IPS-18a (cell line): Measurements from ENCODE around the gene PSMB8.

ENCODE experiments used
- H3K27ac ChIP-seq: one replicate; pipeline ENCODE4 v1.5.1; 2013; ENCODE audit warnings: low read length
- H3K27me3 ChIP-seq: one replicate; pipeline ENCODE4 v1.6.1; 2013; ENCODE audit warnings: mild to moderate bottlenecking, low read length; ENCODE audit not compliant: control insufficient read depth, insufficient read depth
- H3K36me3 ChIP-seq: one replicate; pipeline ENCODE4 v1.6.1; 2013; ENCODE audit warnings: low read depth, low read length; ENCODE audit not compliant: control insufficient read depth
- H3K4me1 ChIP-seq: one replicate; pipeline ENCODE4 v1.6.1; 2013; ENCODE audit warnings: low read depth, low read length; ENCODE audit not compliant: control insufficient read depth
- H3K4me3 ChIP-seq: one replicate; pipeline ENCODE4 v1.5.1; 2013; ENCODE audit warnings: low read length
- H3K9ac ChIP-seq: one replicate; pipeline ENCODE4 v1.6.1; 2013; ENCODE audit warnings: mild to moderate bottlenecking, low read length, moderate library complexity
- H3K9me3 ChIP-seq: one replicate; pipeline ENCODE4 v1.6.1; 2013; ENCODE audit warnings: low read depth, low read length; ENCODE audit not compliant: control insufficient read depth

Gene PSMB8

DNA sequence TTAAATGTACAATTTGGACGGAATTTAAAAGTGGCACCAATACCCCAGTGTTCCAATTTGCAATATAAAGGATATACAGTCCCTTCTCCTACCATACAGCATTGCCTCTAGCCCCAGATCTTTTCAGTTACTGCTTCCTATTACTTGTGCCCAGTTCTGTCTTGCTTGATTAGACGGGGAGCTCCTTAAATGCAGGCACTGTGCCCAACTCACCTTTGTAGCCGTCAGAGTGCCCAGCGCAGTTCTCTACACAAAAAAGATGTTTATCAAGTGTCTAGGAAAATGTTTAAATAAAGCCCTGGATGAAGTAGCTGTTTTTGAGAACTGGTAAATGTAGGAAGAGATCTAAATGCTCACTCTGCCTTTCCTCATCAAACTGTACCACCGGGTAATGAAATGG is 12.9 kb downstream of the PSMB8 start:
- Histone ChIP-seq H3K9me3 (no peaks in the 10 kb centered on the region), H3K4me3 (no peak overlapping the region), H3K36me3 (no peaks in the 10 kb centered on the region), H3K27me3 (no peaks in the 10 kb centered on the region), H3K4me1 (peaks cover 2% of the 10 kb centered on the region), H3K27ac (no peak overlapping the region), H3K9ac (no peak overlapping the region)

DNA sequence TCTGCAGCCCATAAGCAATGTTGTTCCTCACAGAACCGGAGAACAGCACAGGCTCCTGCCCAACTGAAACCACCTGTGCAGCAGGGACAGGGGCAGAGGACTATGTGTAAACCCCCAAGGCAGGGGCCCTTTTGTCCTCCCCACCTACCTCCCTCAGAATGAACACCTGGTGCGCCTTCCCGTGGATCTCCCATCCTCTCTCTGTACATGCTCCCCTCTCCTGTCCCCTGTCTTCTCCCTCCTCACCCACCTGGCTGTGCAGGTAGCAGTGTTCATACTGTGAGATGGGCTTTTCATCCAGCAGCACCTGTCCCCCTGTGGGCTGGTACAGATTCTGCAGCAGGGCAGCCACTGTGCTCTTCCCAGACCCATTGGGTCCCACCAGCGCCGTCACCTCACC is 13.8 kb downstream of the PSMB8 start:
- H3K9ac ChIP-seq = no peak overlapping the region
- H3K27me3 ChIP-seq = no peaks in the 10 kb centered on the region
- no peaks in the 10 kb centered on the region for H3K36me3 ChIP-seq
- H3K9me3 ChIP-seq = no peaks in the 10 kb centered on the region
- H3K4me3 ChIP-seq = no peak overlapping the region
- no peak overlapping the region for H3K27ac ChIP-seq
- H3K4me1 ChIP-seq = peaks cover 5% of the 10 kb centered on the region

DNA sequence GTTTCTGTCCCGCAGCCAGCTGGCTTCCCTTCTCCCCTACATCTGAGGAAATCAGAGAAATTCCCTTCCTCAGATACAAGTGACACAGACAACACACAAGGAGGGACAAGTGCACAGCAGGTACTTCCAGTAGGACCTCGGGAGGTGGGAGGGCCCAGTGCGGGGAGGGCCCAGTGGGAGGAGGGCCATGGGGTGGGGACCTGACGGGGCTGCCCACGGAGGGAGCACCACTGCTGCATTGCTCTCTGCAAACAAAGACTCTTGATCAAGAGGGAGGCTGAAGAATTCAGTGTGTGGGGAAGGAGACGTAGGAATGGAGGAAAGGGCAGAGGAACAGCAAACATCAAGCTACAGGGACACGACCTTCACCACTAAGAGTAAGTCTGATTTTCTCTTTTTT is 14.4 kb downstream of the PSMB8 start:
- H3K27ac ChIP-seq = no peak overlapping the region
- H3K9me3 ChIP-seq = no peaks in the 10 kb centered on the region
- H3K4me1 ChIP-seq = peaks cover 5% of the 10 kb centered on the region
- no peak overlapping the region for H3K9ac ChIP-seq
- H3K36me3 ChIP-seq = no peaks in the 10 kb centered on the region
- no peaks in the 10 kb centered on the region for H3K27me3 ChIP-seq
- H3K4me3 ChIP-seq = no peak overlapping the region

DNA sequence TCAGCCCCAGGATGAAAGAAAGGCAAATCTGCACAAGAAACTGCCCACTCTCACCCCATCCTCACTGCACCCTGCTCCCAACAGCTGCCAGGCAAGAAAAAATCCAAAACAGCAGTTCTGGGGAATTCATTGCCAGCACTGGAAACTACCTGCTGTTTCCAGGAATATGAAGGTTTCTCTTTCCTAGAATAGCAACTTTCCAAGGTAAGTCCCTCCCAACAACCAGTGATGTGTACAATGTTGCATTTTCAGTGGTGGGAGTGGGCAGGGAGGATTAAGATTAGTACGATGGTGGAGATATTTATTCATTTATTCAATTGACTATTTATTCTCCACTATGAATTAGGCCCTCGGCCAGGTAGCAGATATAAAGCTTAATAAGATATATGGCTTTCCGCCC is 16.8 kb downstream of the PSMB8 start:
- Histone ChIP-seq H3K36me3 (no peaks in the 10 kb centered on the region), H3K27ac (no peak overlapping the region), H3K27me3 (no peaks in the 10 kb centered on the region), H3K4me1 (peaks cover 5% of the 10 kb centered on the region), H3K9me3 (no peaks in the 10 kb centered on the region), H3K9ac (no peak overlapping the region), H3K4me3 (no peak overlapping the region)

DNA sequence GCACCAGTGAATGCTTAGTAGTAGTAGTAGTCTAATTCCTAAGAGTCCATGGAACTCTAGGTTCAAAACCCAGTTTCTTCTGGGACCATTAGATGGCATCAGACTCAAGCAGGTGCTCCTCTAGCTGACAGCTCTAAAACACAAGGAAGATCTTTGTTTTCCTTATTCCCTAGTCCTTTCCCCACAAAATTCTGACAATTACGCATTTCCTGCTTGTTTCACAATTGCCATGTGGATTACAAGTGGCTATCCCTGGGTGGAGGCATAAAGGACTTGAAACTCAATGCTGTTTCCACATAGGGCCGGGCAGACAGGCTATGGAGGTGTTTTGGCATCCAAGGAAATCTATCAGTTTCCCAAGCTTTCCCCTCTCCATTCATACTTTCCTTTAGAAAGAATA is 17.9 kb downstream of the PSMB8 start:
- H3K36me3 ChIP-seq = no peaks in the 10 kb centered on the region
- H3K27me3 ChIP-seq = no peaks in the 10 kb centered on the region
- no peaks in the 10 kb centered on the region for H3K9me3 ChIP-seq
- peaks cover 5% of the 10 kb centered on the region for H3K4me1 ChIP-seq
- H3K27ac ChIP-seq = no peak overlapping the region
- H3K4me3 ChIP-seq = no peak overlapping the region
- no peak overlapping the region for H3K9ac ChIP-seq

DNA sequence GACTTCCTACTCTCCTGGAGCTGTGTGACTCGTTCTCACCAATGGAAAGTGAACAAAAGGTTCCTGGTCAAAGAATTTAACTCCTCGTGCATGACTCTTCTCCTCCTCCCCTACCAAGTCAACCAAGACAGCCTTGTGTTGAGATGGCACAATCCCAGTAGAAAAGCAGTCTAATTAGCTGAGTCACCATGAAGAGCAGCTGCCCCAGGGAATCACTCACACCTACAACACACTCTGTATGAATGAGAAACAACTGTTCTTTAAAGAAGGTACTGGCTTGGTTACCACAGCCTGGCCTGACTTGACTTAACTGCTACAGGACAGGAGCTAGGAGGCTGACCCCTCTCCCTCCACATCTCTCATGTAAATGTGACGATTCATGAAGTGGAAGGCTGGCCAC is 24.1 kb downstream of the PSMB8 start:
- Histone ChIP-seq H3K4me3 (no peak overlapping the region), H3K27me3 (no peaks in the 10 kb centered on the region), H3K4me1 (no peaks in the 10 kb centered on the region), H3K9ac (no peak overlapping the region), H3K9me3 (no peaks in the 10 kb centered on the region), H3K36me3 (no peaks in the 10 kb centered on the region), H3K27ac (no peak overlapping the region)

DNA sequence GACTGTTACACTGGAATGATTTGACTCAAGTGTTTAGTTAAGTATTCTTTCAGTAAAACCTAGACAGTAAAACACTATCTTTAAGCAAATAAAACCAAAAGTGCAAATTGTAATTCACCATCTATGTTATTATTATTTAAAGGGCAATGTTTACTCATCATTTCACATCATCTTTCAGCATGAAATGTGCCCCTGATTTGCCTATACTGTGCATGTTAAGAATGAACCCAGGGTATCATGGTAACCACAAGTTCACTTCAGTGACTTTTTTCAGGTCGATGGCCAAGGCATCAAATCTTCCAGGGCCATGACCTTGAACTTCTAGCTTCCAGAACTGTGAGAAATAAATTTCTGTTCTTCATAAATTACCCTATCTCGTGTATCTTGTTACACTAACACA is 25.0 kb downstream of the PSMB8 start:
- Histone ChIP-seq H3K27me3 (no peaks in the 10 kb centered on the region), H3K36me3 (no peaks in the 10 kb centered on the region), H3K9me3 (no peaks in the 10 kb centered on the region), H3K9ac (no peak overlapping the region), H3K27ac (no peak overlapping the region), H3K4me3 (no peak overlapping the region), H3K4me1 (no peaks in the 10 kb centered on the region)

DNA sequence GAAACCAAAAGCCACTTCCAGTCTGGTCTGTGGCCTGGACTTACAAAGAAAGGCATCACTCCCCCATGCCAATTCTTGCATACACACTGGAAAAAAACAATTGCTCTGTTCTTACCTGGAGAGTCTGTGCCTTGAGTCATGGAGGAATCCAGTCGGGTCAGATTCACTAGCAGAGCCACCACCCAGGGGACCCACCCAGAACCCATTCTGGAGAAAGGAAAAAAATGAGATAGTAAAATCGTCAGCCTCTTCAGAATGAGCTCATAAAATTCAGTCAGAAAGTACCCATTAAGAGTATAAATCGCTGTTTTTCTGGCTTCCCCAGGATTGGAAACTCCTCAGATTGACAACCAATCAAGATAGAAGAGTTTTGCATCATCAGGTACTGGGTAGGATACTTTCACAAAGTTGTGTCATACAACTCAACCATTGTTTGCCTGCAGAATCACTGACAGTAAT is 27.1 kb downstream of the PSMB8 start, which contains the start of gene HLA-DOB:
Gene HLA-DOB (minus strand): TSS at position 257 of the 459 bp plus-strand sequence. CDS start 51 bp downstream, at position 206.
- Histone ChIP-seq H3K9ac (no peak within 1 kb of the TSS), H3K4me3 (no peak within 1 kb of the TSS)

DNA sequence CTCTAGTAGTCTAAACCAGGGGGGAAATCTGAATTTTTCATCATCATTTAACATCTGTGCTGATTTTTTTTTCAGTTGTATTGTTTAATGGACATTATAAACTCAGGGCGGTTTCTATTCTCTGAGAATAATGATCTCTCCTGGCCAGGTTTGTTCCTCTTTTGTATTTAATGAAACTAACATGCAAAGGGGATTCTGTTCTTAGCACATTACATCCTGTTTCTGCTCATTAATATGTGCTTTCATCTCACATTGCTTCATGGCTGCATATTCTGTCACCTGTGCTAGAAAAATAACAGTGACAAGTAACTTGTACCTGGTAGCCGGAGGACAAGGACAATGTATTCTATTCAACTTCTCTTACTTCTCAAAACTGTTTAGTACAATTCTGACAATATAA is 27.9 kb downstream of the PSMB8 start:
- Histone ChIP-seq H3K27me3 (no peaks in the 10 kb centered on the region), H3K9ac (no peak overlapping the region), H3K36me3 (no peaks in the 10 kb centered on the region), H3K4me3 (no peak overlapping the region), H3K9me3 (no peaks in the 10 kb centered on the region), H3K27ac (no peak overlapping the region), H3K4me1 (no peaks in the 10 kb centered on the region)

More for the DNA sequence above, 27.1 kb downstream of the PSMB8 start, which contains the start of gene HLA-DOB:
- Histone ChIP-seq H3K9me3 (no peaks in the 10 kb centered on the region), H3K27me3 (no peaks in the 10 kb centered on the region), H3K27ac (no peak within 1 kb of the TSS), H3K36me3 (no peaks in the 10 kb centered on the region), H3K4me1 (no peaks in the 10 kb centered on the region)

DNA sequence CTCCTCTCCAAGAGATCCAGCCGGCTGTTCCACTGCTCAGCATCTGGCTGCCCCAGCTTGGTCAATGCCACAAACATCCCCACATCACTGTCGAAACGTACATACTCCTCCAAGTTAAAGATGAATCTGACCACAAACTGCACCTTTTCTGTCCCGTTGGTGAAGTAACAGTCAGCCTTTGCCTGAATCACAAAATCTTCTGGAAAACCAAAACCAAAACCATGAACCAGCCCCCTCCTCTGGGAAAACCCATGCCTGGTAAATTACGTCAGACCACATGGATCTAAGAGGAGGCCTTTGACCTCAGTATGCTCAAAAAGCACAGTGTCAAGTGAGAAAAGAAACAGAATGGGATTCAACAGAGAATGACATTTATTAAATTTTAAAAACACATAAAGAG is 28.7 kb downstream of the PSMB8 start:
- H3K36me3 ChIP-seq = no peaks in the 10 kb centered on the region
- H3K27me3 ChIP-seq = no peaks in the 10 kb centered on the region
- H3K27ac ChIP-seq = no peak overlapping the region
- H3K9ac ChIP-seq = no peak overlapping the region
- H3K9me3 ChIP-seq = no peaks in the 10 kb centered on the region
- H3K4me1 ChIP-seq = no peaks in the 10 kb centered on the region
- H3K4me3 ChIP-seq = no peak overlapping the region

DNA sequence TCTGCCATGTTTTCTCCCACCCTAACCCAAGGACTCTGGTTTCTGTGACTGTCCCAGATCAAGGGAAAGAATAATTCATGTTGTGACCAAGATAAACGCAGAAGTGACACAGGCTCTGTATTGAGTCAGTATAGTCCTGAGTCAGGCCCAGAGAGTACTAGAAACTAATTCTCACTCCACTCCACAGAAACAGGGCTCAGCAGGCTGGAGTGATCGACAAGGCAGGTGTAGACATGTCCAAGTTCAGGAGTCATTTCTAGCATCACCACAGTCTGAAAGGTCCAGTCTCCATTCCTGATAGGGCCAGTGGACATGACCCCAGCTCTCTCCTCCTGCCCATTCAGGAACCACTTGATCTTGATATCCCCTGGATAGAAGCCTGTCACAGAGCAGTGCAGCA is 29.7 kb downstream of the PSMB8 start:
- Histone ChIP-seq H3K4me1 (no peaks in the 10 kb centered on the region), H3K9ac (no peak overlapping the region), H3K27ac (no peak overlapping the region), H3K9me3 (no peaks in the 10 kb centered on the region), H3K27me3 (no peaks in the 10 kb centered on the region), H3K4me3 (no peak overlapping the region), H3K36me3 (no peaks in the 10 kb centered on the region)

DNA sequence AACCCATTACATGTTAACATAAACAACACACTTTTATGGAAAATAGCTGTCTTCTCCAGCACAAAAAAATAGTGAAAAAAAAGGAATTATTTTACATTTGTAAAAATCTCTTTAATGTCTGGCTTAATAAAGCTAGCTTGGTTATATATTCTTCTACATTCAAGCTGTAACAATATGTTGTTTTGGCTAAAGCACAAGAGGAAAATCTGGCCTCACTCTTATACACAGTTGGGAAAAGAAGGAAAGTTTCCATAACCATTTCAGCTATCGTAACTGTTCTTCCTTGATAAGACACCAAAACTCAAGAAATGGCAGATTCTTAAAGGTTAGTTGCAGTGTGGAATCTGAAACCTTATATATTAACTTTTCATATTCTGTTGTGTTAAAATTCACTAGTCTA is 34.7 kb downstream of the PSMB8 start:
- Histone ChIP-seq H3K27ac (no peak overlapping the region), H3K9ac (no peak overlapping the region), H3K4me3 (no peak overlapping the region), H3K9me3 (no peaks in the 10 kb centered on the region), H3K36me3 (no peaks in the 10 kb centered on the region), H3K4me1 (no peaks in the 10 kb centered on the region), H3K27me3 (no peaks in the 10 kb centered on the region)
